A172 (cell line): ENCODE measurements around the gene MYO10. TPM values are rescaled to one million over a fixed set of nuclear protein-coding genes. Genes with fewer than 3 reads are reported as not detected.
A peak's percentile ranks its signal among the peaks of the same experiment; 100 is the strongest.

Experiments used
- DNase-seq: peaks from one replicate; pipeline ENCODE4 v3.0.0-alpha.2; 2015; ENCODE audit warnings: low spot score
- total RNA-seq: library from RNA; depleted of rRNA; stranded (reverse); fragments of >200 nt; shearing (Covaris generic); gene quantifications from 2 replicates; pipeline ENCODE4 v1.2.3, GENCODE V29; 2014

Gene MYO10
- total RNA-seq, 1 experiment from 2014 or later, result 9.4 TPM

DNA sequence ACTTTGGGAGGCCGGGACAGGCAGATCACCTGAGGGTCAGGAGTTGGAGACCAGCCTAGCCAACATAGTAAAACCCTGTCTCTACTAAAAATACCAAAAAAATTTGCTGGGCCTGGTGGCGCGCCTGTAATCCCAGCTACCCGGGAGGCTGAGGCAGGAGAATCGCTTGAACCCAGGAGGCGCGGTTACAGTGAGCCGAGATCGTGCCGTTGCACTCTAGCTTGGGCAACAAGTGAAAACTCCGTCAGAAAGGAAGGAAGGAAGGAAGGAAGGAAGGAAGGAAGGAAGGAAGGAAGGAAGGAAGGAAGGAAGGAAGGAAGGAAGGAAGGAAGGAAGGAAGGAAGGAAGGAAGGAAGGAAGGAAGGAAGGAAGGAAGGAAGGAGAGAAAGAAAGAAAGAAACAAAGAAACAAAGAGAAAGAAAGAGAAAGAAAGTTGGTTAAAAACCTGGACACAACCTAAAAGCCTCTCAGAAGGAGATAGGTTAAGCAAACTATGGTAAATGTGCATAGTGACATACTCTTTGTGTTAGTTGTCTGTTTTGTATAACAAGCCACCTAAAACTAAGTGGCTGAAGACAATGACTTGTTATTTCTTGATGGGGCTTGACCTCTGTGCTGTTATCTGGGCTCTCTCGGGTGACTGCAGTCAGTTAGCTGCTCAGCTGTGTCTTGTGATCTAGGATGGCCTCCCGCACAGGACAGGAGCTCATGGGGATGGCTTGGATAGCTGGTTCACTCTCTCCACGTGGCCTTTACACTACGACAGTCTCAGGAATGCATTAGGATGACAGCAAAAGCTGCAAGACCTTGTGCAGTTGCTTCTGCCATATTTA is 8.0 kb upstream of the MYO10 start:
- DNase-seq, result no peak

DNA sequence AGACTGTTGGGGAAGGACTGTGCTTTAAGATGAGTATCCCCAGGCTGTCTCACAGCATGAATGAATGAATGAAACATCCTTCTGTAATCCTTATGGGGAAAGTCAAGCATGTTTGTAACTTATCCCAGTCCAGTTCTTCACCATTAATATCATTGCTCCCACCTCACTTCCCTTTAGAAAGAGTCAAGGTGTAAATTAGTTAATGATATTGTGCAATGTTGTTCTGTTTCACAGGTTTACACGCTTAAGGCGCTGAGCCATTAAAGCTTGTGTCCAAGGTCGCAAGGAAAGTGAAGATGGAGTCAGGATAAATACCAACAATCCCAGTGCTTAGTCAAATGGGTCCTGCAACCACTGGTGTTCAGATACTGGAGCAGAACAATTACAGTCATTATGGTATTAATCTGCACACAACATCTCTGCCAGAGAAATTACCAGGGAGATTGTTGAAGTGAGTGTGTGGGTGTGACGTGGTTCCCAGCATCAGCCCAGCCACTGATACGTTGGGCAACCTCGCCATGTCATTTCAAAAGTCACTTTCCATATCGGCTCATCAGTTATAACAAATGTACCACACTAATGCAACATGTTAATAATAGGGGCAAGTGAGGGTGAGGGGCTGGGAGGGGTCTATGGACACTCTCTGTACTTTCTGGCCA is 1.5 kb upstream of the MYO10 start:
- DNase-seq, result no peak

DNA sequence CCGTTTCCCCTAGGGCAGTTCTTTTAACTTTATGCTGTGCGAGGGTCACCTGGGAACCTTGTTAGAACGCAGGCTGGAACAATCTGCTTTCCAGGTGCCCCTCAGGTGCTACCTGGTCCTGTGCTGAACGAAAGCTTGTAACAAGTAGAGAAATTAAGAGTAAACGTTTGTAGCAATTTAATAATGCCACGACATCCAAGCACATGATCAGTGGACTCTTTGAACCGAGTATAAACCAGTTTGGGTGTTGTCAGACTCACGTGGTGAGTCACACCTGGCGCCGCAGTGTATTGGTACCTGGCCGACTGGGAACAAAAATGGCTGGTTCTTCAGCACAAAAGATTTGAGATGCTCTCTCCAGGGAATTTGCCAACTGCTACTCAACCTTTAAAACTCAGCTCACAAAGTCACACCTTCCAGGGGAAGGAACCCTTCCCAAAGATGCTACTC is 926 bp upstream of the MYO10 start:
- DNase-seq, result no peak

DNA sequence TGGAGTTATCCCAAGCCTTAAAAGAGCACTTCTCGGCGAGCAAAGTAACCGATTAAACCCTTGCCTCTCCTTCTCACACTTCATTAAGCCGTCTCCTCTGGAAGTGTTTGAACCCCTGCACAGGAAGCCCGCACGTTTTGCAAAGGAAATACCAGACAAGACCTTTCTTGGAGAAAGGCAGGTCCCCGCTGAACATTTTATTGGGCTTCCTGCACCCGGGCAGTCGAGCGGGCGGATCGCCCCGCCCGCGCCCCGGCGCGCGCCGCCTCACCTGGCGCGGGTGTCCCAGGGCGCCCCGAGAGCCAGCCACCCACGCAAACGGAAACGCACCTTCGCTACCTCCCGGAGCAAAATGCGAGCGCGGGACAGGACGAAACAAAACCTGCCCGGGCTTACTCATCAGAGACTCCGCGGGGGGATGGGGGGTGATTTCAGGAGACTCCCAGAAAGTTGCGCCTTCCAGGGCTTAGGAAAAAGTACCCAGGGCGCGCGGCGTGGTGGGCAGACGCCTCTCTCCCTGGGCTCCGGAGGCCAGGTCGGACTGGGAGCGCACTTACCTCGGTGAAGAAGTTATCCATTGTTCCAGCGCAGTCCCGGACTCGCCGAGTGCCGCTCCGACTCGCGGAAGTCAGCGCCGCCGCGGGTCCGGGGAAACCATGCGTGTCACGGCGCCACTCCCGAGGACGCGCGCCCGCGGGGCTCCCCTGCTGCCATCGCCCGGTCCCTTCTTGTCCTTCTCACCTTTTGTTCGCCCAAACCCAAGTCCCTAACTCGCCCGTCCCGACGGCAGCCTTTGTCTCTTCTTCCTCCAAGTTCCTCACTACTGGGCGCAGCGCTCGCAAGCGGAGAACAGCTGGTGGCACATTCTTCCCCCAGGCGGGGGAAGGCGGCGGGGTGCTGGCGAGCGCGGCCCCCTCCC is 598 bp downstream of the MYO10 start:
- DNase-seq, result peak; percentile 13

DNA sequence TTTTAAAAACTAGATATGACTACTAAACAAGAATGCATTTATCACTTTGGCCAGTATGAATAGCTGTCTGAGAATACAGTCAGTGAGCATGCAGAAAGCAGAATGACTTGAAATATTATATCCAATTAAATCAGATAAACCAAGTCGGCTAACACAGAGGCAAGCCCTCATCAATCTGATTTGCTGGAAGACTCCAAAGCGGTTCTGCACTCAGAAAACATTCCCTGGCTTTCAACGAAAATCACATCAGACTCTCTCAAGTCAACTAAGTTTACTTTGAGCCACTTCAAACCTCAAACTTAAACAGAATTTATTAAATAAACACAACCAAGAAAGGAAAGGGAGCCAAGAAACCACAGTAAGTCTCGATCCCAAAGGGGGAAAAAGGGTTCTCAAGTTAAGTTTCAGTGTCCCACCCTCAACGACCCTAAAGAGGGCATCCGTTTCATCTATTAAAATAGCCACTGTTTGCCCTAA is 1.4 kb downstream of the MYO10 start:
- DNase-seq, result no peak

DNA sequence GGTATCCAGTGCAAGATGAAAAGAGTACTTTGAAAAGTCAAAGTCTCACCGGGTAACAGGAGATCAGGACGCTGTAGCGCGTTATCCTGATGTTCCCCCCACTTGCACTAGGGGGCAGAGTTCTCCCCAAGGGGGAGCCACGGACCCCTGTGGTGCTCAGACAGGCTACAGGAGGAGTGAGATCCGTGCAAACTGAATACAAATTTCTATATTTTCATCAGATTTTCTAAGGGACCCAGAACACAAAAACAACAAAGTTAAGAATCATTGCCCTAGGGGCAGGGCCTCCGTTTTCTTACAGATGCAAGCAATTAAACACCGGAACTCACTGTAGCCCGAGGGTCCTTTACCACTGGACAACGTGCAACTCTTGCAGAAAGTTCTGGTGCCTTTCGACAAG is 2.0 kb downstream of the MYO10 start:
- peak; percentile 56 for DNase-seq

DNA sequence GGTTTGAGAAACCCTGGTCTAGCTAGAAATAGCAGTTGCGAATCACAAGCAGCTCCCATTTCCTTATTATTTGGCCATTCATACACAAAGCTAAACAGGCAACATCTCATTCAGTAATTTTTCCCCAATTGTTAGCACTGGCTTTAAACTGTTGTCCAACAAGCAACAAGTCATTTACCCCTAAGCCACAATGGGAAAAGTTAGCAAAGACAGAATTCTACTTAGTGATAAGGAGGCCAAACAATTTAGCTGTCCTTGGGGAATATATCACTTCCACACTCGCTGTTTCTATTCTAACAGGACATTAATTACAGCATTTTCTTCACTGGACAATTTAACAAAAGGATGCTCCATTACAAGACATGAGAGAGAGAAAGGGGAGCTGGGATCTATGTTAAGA is 2.8 kb downstream of the MYO10 start:
- DNase-seq, result no peak

DNA sequence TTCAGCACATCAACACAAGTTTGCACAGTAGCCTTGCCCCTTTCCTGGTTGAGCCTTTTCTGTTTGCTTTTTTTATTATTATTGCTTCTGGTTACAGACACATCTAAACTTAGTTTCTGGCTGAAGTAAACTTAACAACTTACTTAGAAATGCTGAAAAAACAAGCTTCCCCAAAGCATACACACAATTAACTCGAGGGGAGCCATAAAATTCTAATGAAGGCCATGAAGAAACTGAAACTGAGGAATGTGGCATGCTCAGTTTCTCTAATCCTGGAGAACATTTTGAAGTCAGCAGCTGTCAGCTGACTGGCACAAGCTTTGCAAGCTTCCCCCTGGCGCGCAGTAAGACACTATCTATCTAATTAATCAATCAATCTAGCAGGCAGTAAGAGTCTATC is 3.7 kb downstream of the MYO10 start:
- no peak for DNase-seq

DNA sequence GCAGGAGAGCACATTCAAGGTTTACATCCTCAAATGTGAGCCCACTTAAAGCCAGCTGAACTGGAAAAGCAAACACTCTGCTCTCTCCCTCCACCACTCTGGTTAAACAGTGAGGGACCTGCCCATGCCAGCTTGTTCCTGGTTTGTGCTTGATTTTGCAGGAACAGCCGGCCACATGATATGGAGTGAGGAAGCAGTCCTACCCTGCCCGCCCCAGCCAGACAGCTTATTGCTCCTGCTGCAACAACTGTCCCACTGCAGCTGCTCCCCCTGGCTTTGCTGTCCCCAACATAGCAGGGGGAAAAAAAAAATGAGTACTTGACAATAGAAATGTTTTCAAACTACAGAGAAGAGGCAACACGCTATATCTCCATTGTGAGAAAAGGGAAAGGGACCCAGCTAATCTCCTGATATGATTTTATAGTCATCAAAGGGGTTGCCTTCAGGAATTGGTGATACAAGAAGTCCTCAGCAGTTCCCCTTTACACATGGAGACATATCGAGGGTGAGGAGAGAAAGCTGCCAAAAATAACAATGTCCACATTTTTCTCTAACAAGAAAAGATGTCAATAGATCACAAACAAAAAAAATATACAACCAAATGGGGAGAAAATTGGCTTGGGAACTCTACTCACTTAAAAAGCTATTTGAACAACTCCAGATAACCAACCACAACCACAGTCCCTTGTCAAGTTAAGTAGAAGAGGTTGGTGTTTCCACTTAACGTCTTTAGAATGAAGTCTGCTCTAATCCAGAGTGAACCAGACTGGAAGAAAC is 4.6 kb downstream of the MYO10 start:
- DNase-seq, result no peak

DNA sequence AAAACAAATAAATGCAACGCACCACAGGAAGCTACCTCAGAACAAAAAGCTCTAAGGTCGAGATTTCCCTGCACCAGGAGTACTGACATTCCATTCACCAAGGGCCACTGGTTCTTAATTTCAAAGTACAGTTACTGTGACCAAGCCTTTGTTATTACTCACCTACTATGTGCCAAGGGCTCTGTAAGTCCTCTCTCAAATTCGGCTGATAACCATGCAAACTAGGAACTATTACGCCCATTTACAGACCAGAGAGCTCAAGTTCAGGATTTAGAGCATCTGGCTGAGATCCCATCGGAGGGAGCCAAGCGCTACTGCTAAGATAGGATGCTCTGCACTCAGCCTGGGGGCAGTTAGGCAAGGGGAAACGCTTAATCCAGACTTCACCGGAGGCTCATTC is 5.6 kb downstream of the MYO10 start:
- DNase-seq, result no peak

DNA sequence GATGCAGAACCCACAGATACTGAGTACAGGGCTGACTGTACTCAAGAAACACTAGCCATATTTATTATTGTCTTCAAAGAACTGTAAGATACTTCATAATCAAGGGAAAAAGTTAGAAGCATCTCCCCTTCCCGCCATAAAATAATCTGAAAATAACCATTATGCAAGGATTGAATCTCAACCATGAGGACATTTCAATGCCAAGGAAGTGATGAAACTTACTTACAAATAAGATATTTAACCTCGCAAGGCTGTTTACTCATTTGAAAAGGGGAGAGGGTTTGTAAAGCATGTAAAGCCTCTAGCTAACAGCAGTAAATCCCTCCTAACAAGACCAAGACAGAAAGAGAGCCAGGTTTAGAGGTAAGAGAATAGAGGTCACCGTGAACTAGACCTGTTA is 6.3 kb downstream of the MYO10 start:
- DNase-seq, result no peak

DNA sequence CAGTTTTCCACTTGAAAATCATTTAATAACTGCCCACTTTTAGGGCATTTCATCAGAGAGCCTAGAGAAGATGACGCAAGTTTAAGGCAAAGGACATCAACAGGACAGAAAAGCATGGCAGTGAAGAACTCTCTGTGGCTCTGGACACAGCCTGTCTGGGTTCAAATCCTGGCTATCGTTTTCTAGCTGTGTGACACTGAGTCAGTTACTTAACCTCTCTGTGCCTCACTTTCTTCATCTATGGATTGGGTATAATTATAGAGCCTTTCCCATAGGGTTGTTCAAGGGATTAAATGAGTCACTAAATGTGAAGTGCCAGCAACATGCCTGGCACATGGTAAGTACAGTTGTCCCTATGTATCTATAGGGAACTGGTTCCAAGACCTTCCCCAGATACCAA is 6.7 kb downstream of the MYO10 start:
- no peak for DNase-seq

DNA sequence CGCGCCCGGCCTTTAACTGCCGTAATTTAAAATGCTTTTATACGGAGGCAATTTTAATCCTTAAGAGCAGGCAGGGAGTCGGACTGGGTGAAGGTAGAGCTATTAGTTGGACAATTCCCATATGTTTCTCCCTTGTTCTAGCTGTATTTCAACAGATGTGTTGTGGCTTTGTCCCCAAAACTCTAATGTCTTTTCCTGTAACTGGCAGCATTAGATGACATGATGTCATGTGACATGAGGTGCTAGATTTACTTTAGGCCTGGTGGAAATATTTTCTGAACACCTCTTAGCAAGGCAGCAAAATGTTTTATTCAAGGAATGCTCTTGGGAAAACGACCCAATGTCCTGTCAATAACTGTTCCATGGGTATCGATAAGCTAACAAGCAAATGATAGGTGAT is 8.5 kb downstream of the MYO10 start:
- DNase-seq, result no peak

DNA sequence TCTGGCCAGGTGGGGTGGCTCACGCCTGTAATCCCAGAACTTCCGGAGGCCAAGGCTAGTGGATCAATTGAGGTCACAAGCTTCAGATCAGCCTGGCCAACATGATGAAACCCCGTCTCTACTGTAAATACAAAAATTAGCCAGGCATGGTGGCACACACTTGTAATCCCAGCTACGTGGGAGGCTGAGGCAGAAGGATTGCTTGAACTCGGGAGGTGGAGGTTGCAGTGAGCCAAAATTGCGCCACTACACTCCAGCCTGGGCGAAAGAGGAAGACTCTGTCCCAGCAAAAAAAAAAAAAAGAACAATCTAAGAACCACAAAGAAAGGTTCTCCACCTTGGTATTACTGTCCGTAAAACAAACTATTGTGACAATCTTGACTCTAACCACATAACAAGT is 9.7 kb downstream of the MYO10 start:
- DNase-seq, result no peak

DNA sequence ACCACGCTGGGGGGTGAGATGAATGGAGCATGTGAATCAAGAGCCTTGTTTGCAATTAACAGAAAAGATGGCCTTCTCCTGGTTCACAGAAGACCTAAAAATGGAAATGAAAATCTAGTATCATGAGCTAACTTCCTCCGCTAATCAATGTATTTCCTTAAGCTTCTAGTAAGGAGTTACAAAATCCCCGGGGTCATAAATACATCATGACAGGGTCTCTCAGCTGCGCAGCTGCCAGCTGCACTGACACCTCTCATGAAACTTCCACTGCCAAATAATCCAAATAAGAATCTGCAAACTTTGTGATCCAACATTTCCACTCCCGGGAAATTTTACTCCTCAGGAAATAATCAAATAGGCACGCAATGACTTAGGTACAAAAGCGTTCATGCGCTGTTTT is 11.9 kb downstream of the MYO10 start:
- no peak for DNase-seq

DNA sequence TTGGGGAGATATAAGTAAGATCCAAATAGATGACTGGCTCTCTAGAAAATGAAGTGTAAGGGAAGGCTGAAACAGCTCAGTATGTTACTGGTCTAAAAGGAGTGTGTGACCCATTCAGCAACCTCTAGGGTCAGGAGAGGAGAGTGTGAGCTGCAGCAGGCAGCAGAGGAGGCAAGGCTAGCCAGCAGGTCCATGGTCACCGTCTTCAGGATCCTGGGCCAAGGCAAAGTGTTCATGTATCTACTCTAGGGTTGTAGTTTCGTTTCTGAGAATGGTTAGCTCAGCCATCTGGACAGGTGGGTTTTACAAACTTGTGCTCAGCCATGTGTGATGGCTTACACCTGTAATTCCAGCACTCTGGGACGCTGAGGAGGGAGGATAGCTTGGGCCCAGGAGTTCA is 13.7 kb downstream of the MYO10 start:
- DNase-seq, result no peak

DNA sequence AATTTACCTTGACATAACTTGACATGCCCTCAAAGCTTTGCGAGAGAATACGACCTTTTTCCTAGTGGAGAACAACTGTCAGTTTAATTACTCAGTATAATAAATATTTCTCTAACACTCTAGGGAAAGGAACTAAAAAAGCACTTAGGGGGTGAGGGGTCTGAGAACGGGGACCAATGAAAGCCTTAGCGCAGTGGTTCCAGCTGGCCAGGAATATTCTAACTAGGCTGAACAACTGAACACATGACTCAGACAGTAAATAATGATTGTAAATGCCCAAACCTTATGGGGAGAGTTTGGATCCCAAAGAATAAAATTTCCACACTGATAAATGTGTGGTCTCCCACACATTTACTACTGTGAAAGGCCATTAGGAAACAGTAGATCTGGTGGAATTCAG is 14.9 kb downstream of the MYO10 start:
- DNase-seq, result no peak

DNA sequence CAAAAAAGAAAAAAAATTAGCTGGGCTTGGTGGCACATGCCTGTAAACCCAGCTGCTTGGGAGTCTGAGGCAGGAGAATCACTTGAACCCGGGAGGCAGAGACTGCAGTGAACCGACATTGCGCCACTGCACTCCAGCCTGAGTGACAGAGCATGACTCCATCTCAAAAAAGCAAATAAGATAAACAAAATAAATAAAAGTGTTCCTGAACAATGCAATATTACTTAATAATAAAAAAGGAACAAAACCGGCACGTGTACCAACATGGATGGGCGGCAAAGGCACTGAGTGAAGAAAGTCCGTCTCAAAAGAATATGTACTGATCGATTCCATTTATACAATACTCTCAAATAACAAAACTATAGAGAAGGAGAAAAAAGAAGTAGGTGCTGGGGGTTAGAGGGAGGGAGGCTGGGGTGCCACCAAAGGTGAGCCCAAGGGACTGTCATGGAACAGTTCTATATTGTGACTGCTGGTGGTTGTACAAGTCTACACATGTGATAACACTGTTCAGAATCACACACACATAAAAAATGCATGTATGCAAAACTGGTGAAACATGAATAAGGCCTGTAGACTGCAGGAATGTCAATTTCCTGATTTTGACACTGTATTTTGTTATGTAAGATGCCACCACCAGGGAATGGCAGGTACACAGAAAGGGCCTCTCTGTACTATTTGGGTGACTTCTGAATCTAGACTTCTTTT is 15.8 kb downstream of the MYO10 start:
- DNase-seq, result no peak

DNA sequence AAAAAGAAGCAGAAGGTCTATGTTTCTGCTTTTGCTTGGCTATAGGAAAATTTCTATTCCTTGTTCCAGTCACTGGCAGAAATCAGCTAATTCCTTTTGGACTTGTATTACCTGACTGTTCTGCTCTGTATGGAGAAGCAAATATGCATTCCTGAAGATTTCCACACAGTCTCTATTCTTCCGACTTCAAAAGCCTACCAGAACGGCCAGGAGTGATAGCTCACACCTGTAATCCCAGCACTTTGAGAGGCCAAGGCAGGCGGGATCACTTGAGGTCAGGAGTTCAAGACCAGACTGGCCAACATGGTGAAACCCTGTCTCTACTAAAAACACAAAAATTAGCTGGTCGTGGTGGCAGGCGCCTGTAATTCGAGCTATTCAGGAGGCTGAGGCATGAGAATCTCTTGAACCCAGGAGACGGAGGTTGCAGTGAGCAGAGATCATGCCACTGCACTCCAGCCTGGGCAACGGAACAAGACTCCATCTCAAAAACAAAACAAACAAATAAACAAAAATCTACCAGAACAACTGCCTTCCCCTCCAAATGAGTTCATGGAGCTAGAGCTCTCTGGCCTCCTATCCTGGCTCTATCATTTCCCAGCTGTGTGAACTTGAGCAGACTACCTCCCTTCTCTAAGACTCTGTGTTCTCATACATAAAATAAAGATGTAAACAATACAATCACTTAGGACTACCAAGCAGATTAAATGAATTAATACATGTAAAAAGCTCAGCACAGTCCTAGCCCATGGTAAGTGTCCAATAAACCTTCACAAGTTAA is 17.0 kb downstream of the MYO10 start:
- DNase-seq, result no peak

DNA sequence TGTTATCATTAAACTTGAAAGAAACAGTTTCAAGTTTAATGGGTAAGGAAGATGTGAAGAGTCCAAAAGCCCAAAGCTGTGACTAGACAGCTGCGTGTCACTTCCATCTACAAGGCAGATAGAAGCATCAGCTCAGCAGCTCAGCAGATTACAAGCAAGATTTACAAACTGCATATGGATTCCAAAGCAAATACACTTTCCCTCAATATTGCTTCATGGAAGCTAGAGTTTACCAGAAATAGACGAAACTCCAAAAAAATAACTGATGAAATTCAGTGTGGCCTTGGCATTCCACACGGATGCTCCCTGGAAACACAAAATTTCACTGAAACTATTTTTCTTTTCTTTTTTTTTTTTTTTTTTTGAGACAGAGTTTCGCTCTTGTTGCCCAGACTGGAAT is 17.9 kb downstream of the MYO10 start:
- no peak for DNase-seq
